ENCODE measurements around the gene EGFL7. TPM values are rescaled to one million over a fixed set of nuclear protein-coding genes. Genes with fewer than 3 reads are reported as not detected.
A peak's percentile ranks its signal among the peaks of the same experiment; 100 is the strongest.
"Not testable (repeated sequence)": the region's sequence is repeated elsewhere in the genome, so short reads cannot be mapped to it uniquely, and the experiment has no call there.

EGFL7 gene
- polyA plus RNA-seq, 1 donor from 2014 or later, result not detected

DNA sequence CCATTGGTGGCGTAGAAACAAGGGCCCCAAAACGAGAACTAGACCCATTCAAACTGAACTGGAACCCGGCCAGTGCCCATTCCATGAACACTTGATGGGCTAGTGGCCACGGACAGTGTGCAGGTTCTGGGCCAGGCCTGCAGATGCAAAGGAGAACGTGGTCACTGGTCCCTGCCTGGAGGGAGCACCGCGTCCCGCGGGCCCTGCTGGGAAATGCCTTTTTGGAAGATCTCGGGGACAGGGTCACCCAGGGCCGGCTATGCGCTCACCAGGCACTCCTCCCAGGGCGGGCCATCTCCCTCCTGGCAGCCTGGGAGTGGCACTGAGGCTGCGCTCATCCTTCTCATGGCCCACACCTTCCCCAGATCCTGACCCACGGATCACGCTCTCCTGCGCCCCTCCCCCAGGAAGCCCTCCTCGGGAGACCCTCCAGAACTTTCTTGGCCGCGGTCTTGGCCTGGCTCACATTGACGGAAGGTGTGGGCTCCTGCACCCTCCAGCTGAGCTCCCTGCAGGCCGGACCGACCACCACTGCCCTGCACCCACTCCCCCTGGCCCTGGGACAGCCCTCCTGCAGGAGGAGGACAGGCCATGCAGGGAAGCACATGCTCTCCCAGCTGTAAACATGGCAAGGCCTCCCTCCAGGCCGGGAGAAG is 46.9 kb downstream of the EGFL7 start:
- H3K36me3 Mint-ChIP-seq, result no peaks in the 10 kb centered on the region
- peaks cover 0 to 8% (median 0%) of the 10 kb centered on the region in 3 donors for H3K4me1 Mint-ChIP-seq
- no peaks in the 10 kb centered on the region for H3K9me3 Mint-ChIP-seq
- peaks cover 27% of the 10 kb centered on the region for H3K27me3 Mint-ChIP-seq
- no peak overlapping the region for H3K27ac Mint-ChIP-seq
- H3K4me3 Mint-ChIP-seq, result no peak overlapping the region

DNA sequence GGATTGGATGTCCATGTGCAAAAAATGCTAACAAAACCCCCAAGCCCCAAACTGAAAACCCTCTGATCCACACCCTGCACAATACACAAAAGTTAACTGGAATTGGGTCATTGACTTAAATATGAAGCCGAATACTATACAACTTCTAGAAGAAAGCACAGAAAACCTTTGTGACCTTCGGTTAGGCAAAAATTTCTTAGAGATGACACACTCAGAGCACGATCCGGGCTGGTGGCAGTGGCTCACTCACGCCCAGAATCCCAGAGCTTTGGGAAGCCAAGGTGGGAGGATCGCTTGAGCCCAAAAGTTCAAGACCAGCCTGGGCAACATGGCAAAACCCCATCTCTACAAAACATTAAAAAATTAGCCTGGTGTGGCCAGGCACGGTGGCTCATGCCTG is 47.8 kb downstream of the EGFL7 start:
- Mint-ChIP-seq H3K9me3 (no peaks in the 10 kb centered on the region), H3K27ac (peak overlapping the region in 1 of 3 donors; percentile 26), H3K36me3 (no peaks in the 10 kb centered on the region), H3K4me3 (peak overlapping the region in 3 of 4 donors; percentile 66 to 91 (median 78)), H3K27me3 (peaks cover 27% of the 10 kb centered on the region), H3K4me1 (peaks cover 0 to 5% (median 0%) of the 10 kb centered on the region in 3 donors)

DNA sequence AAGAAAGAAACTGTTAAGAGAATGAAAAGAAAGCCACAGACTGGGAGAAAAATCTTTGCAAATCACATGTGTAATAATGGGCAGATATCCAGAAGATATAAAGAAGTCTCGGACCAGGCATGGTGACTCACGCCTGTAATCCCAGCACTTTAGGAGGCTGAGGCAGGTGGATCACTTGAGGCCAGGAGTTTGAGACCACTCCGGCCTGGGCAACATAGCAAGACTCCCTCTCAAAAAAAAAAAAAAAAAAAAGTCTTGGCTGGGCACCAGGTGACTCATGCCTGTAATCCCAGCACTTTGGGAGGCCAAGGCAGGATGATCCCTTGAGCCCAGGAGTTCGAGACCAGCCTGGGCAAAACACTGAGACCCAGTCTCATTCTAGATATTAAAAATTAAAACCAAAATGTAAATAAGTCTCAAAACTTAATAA is 48.5 kb downstream of the EGFL7 start:
- peak overlapping the region in 1 of 3 donors; percentile 21 for H3K27ac Mint-ChIP-seq
- H3K4me1 Mint-ChIP-seq, H3K36me3 Mint-ChIP-seq, H3K9me3 Mint-ChIP-seq: not testable (repeated sequence)
- peaks cover 31% of the 10 kb centered on the region for H3K27me3 Mint-ChIP-seq
- peak overlapping the region; percentile 16 to 91 (median 76) for H3K4me3 Mint-ChIP-seq

- Mint-ChIP-seq H3K4me1 (peaks cover 0 to 5% (median 0%) of the 10 kb centered on the region in 3 donors), H3K27ac (peak within 1 kb of the TSS in 1 of 3 donors; percentile 21), H3K4me3 (peak within 1 kb of the TSS; percentile 61 to 91 (median 76)), H3K36me3 (no peaks in the 10 kb centered on the region), H3K27me3 (peaks cover 31% of the 10 kb centered on the region), H3K9me3 (no peaks in the 10 kb centered on the region)
Observed at GRCh38 chr9:136711751-136712689, 49.3 kb downstream of the EGFL7 start, which contains the start of gene DIPK1B. TSS of gene DIPK1B (plus strand) at chr9:136712572. CDS start at chr9:136712666, 94 bp downstream.

GRCh38 chr9:136712690-136713544 is 50.2 kb downstream of the EGFL7 start:
- Mint-ChIP-seq H3K36me3 (no peaks in the 10 kb centered on the region), H3K4me3 (peak overlapping the region in 1 of 4 donors; percentile 33), H3K27ac (no peak overlapping the region), H3K9me3 (no peaks in the 10 kb centered on the region), H3K27me3 (peaks cover 31% of the 10 kb centered on the region), H3K4me1 (peaks cover 0 to 5% (median 0%) of the 10 kb centered on the region in 3 donors)

DNA sequence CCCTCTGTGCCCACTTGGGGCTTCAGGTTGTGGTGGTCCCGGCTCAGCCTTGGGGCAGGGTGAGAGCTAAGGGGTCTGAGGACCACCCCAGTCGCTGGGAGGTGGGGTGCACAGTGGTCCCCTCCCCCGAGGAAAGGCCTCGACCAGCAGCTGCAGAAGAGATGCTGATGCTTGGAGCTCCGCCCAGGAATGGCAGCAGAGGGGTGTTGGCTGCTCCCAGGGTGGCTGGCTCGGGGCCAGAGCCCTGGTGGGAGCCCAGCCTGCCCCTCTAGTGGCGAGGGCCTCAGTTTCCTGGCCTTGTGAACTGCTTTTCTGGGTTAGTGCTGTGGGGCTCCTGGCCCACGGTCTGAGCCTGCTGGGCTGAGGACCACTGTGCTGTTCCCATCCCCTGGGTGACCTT is 50.8 kb downstream of the EGFL7 start:
- no peak overlapping the region for H3K27ac Mint-ChIP-seq

DNA sequence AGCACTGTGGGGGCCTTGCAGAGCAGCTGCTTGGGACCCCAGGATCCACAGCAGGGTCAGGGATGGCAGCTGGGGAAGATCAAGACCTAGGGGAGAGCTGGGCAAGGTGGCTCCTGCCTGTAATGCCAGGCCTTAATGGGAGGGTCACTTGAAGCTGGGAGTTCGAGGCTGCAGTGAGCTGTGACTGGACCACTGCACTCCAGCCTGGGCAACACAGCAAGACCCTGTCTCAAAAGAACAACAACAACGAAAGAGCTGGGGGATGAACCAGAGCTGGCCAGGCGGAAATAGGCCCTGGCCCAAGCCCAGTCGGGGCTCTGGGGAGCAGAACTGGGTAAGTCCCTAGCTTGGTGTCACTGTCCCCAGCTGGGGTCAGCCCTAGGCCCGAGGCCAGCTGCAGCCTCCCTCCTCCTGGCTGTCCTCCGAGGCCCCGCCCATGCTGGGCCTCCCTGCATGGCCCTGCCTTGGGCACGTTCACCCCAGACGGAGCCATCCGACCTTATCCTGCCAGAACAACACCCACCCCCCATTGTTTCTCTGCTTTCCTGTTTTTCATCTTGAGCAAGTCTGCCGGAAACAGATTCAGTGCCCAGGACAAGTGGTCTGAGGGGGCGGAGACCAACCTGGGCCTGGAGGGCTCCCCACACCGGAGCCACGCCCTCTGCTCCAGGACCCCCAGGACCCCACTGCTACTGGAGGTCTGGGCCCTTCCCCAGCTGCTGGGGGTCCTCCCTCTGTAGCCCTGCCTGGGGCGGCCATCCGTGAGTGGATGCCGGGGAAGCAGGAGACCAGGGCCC is 51.6 kb downstream of the EGFL7 start:
- peak overlapping the region in 1 of 4 donors; percentile 52 for H3K4me3 Mint-ChIP-seq

More for the DNA sequence above, 50.8 kb downstream of the EGFL7 start:
- Mint-ChIP-seq H3K9me3 (no peaks in the 10 kb centered on the region), H3K27me3 (peaks cover 31% of the 10 kb centered on the region), H3K4me1 (peaks cover 0 to 7% (median 2%) of the 10 kb centered on the region in 3 donors), H3K36me3 (no peaks in the 10 kb centered on the region), H3K4me3 (peak overlapping the region in 1 of 4 donors; percentile 33)

DNA sequence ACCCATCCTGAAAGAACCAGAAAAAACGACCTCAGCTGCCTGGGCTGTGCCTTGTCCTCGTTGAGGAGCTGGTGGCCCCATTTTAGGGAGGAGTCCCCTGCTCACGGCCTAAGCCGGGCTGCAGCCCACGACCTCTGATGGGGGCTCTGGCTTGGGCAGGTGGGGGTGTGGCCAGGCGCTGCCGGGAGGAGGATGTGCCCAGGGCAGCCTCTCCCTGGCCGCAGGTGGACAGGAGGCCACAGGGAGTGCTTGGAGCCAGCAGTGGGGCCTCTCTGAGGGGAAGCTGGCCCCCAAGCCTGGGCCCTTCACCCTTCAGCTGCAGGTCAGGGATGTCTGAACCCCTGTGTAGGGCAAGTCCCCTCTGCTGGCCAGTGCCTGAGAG is 52.2 kb downstream of the EGFL7 start:
- Mint-ChIP-seq H3K27me3 (peaks cover 30% of the 10 kb centered on the region), H3K27ac (no peak overlapping the region), H3K4me3 (no peak overlapping the region), H3K9me3 (no peaks in the 10 kb centered on the region), H3K36me3 (no peaks in the 10 kb centered on the region), H3K4me1 (peaks cover 0 to 8% (median 7%) of the 10 kb centered on the region in 3 donors)

More for the DNA sequence above, 51.6 kb downstream of the EGFL7 start:
- H3K36me3 Mint-ChIP-seq, result no peaks in the 10 kb centered on the region
- H3K27ac Mint-ChIP-seq, result no peak overlapping the region
- no peaks in the 10 kb centered on the region for H3K9me3 Mint-ChIP-seq
- H3K27me3 Mint-ChIP-seq, result peaks cover 31% of the 10 kb centered on the region
- peaks cover 0 to 8% (median 6%) of the 10 kb centered on the region in 3 donors for H3K4me1 Mint-ChIP-seq

DNA sequence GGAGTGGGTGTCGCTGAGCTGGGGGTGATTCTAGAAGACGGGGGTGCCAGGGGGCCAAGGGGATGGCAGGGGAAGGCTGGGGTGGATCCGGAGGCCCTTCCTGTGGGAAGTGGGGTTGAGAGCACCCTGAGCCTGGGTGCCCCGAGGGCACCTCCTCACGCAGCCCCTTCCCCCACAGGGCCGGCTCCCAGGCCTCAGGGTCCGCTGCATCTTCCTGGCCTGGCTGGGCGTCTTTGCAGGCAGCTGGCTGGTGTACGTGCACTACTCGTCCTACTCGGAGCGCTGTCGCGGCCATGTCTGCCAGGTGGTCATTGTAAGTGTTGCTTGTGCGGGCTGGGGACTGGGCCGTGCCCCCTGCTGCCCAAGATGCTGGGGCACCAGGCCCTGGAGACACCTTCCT is 54.7 kb downstream of the EGFL7 start:
- Mint-ChIP-seq H3K4me3 (no peak overlapping the region), H3K36me3 (no peaks in the 10 kb centered on the region)

GRCh38 chr9:136718345-136719194 is 55.9 kb downstream of the EGFL7 start:
- Mint-ChIP-seq H3K27me3 (peaks cover 12% of the 10 kb centered on the region), H3K4me3 (peak overlapping the region in 1 of 4 donors; percentile 31), H3K27ac (no peak overlapping the region), H3K36me3 (no peaks in the 10 kb centered on the region), H3K9me3 (no peaks in the 10 kb centered on the region), H3K4me1 (peaks cover 0 to 11% (median 5%) of the 10 kb centered on the region in 3 donors)

More for the DNA sequence above, 54.7 kb downstream of the EGFL7 start:
- no peak overlapping the region for H3K27ac Mint-ChIP-seq
- no peaks in the 10 kb centered on the region for H3K9me3 Mint-ChIP-seq
- H3K4me1 Mint-ChIP-seq, result peaks cover 0 to 10% (median 5%) of the 10 kb centered on the region in 3 donors
- H3K27me3 Mint-ChIP-seq, result peaks cover 12% of the 10 kb centered on the region

DNA sequence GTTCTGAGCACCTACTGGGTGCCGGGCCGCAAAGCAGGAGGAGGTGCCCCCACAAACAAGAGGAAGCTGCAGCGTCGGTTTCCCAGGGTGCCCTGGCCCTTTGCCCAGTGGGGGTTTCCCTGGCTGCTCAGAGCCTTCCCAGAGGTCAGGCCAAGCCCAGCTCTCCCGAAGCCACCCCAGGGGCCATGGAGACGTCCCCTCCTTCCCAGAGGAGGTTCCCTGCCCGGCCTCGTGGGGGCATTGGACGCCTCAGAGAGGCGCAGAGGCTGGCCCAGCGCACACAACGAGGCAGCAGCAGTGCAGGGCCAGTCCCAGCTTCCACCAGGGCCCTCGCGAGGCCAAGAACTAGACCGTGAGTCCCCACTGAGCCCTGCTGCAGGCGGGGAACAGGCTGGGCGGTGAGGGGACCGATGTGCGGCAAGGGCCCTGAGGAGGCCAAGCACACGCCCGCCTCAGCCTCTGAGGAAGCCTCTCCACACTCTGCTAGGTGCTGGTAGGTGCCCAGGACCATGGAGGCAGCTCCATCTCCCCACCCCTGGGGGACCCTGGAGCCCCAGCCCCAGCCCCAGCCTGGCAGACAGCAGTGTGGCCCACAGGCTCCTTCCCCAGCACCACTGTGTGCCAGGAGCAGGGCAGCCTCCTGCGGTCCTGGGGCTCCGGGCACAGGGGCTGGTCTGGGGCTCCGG is 56.6 kb downstream of the EGFL7 start:
- H3K4me3 Mint-ChIP-seq, result peak overlapping the region in 2 of 4 donors; percentile 9 to 65
- H3K4me1 Mint-ChIP-seq, result peaks cover 2 to 14% (median 7%) of the 10 kb centered on the region in 3 donors
- no peak overlapping the region for H3K27ac Mint-ChIP-seq
- H3K9me3 Mint-ChIP-seq, result no peaks in the 10 kb centered on the region
- H3K36me3 Mint-ChIP-seq, result no peaks in the 10 kb centered on the region
- peaks cover 6% of the 10 kb centered on the region for H3K27me3 Mint-ChIP-seq

- Mint-ChIP-seq H3K4me3 (peak overlapping the region in 1 of 4 donors; percentile 70), H3K9me3 (no peaks in the 10 kb centered on the region), H3K27ac (no peak overlapping the region), H3K4me1 (peaks cover 4 to 15% (median 5%) of the 10 kb centered on the region in 3 donors), H3K27me3 (peaks cover 5% of the 10 kb centered on the region), H3K36me3 (no peaks in the 10 kb centered on the region)
Observed at GRCh38 chr9:136720251-136720897, 57.7 kb downstream of the EGFL7 start.

Measured in IgD-negative memory B cell (primary cell).